HTR-8/SVneo (cell line): Measurements from ENCODE around the gene PGP.

Source experiments
- DNase-seq: peaks from one replicate; pipeline ENCODE4 v3.0.0; 2011; ENCODE audit warnings: low spot score, mixed read lengths; ENCODE audit not compliant: insufficient read length
- FAIRE-seq: peaks from 2 replicates; lab custom pipeline; 2011; peaks lifted over from hg19 to GRCh38; lab: Jason Lieb, UNC

The PGP gene

GRCh38 chr16:2238150-2238837 lies 23.7 kb upstream of the PGP start:
- no peak for DNase-seq
- no peak for FAIRE-seq

- DNase-seq (no peak), FAIRE-seq (no peak)
Observed at GRCh38 chr16:2237493-2238149, 23.0 kb upstream of the PGP start.

- DNase-seq (no peak), FAIRE-seq (no peak)
Observed at GRCh38 chr16:2237102-2237482, 22.5 kb upstream of the PGP start.

GRCh38 chr16:2236337-2237101 lies 21.9 kb upstream of the PGP start, which contains the start of gene DNASE1L2:
Gene DNASE1L2 (plus strand): TSS chr16:2236444. CDS start chr16:2236817, 373 bp downstream.
- FAIRE-seq = no peak
- DNase-seq = no peak

- FAIRE-seq = no peak
- no peak for DNase-seq
Observed at GRCh38 chr16:2235695-2236336, 21.2 kb upstream of the PGP start.

- FAIRE-seq (no peak), DNase-seq (no peak)
Observed at GRCh38 chr16:2235234-2235651, 20.6 kb upstream of the PGP start.

GRCh38 chr16:2234813-2235170 lies 20.2 kb upstream of the PGP start:
- no peak for FAIRE-seq
- DNase-seq = no peak

GRCh38 chr16:2233872-2234812 lies 19.5 kb upstream of the PGP start:
- FAIRE-seq = no peak
- no peak for DNase-seq

- FAIRE-seq (no peak), DNase-seq (no peak)
Observed at GRCh38 chr16:2233046-2233775, 18.6 kb upstream of the PGP start.

- no peak for FAIRE-seq
- no peak for DNase-seq
Observed at GRCh38 chr16:2232094-2232990, 17.7 kb upstream of the PGP start.

GRCh38 chr16:2231016-2231931 lies 16.6 kb upstream of the PGP start:
- DNase-seq (no peak), FAIRE-seq (no peak)

GRCh38 chr16:2230376-2230775 lies 15.7 kb upstream of the PGP start:
- FAIRE-seq = no peak
- no peak for DNase-seq

GRCh38 chr16:2229632-2230250 lies 15.1 kb upstream of the PGP start:
- DNase-seq (no peak), FAIRE-seq (no peak)

GRCh38 chr16:2229091-2229490 lies 14.5 kb upstream of the PGP start:
- DNase-seq = no peak
- no peak for FAIRE-seq

GRCh38 chr16:2228161-2228824 lies 13.7 kb upstream of the PGP start:
- DNase-seq = no peak
- no peak for FAIRE-seq

- DNase-seq (no peak), FAIRE-seq (no peak)
Observed at GRCh38 chr16:2226918-2227317, 12.3 kb upstream of the PGP start.
